Measurements from ENCODE around the gene P4HA2. TPM values are rescaled to one million over a fixed set of nuclear protein-coding genes. Genes with fewer than 3 reads are reported as not detected.
"Not testable (repeated sequence)": the region's sequence is repeated elsewhere in the genome, so short reads cannot be mapped to it uniquely, and the experiment has no call there.

Gene P4HA2
- total RNA-seq, 1 donor from 2014 or later, result 44.9 TPM

DNA sequence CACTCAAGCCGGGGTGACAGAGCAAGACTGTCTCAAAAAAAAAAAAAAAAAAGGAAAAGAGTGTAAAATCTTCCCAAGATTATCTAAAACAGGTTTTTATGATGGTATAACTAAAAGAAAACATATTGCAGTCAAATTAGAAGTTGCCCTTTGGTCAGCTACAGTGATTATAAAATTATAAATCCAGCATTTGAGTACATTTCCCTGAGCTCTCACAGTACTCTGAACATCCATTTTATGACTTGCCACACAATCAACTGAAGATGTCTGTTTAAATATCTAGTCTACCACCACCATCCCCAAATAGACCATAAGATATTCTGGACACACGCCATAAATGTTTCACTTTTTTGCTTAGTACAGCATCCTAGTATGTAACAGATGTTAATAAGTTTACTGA, 77.1 kb downstream of the P4HA2 start:
- H3K27ac Mint-ChIP-seq, result no peak overlapping the region
- intact Hi-C loops (cut with micrococcal nuclease), result no loop called here
- H3K36me3 Mint-ChIP-seq (ENCODE audit: low read depth), result peaks cover 14% of the 10 kb centered on the region
- no peak overlapping the region for H3K4me3 Mint-ChIP-seq (ENCODE audit: low read depth)
- peaks cover 22% of the 10 kb centered on the region for H3K27me3 Mint-ChIP-seq (ENCODE audit: low read depth)
- H3K9me3 Mint-ChIP-seq, result peaks cover 33% of the 10 kb centered on the region
- H3K4me1 Mint-ChIP-seq (ENCODE audit: low read depth), result no peaks in the 10 kb centered on the region
- DNase-seq (ENCODE audit: low spot score), result no peak

DNA sequence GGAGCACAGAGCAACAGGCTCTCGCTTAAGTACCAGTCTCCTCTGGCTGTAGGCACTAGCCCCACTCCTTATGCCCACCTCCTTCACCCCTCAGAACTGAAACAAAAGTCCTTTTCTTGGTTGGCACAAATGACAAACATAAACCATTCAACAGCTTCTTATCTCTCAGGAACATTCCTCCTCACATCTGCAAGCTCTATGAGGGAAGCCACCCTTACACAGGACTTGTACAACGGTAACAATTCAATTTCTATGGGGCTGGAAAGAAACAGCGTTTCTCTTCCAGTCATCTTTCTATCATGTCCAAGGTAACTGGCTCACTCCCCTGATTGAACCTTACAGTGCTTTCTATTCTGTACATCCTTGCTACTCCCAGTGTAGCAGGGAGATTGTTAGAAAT, 80.0 kb downstream of the P4HA2 start:
- Mint-ChIP-seq H3K36me3 (ENCODE audit: low read depth) (peaks cover 13% of the 10 kb centered on the region), H3K9me3 (peaks cover 38% of the 10 kb centered on the region), H3K4me3 (ENCODE audit: low read depth) (no peak overlapping the region), H3K4me1 (ENCODE audit: low read depth) (no peaks in the 10 kb centered on the region), H3K27me3 (ENCODE audit: low read depth) (peaks cover 15% of the 10 kb centered on the region), H3K27ac (no peak overlapping the region)
- intact Hi-C loops (cut with micrococcal nuclease), result no loop called here
- DNase-seq (ENCODE audit: low spot score), result no peak

DNA sequence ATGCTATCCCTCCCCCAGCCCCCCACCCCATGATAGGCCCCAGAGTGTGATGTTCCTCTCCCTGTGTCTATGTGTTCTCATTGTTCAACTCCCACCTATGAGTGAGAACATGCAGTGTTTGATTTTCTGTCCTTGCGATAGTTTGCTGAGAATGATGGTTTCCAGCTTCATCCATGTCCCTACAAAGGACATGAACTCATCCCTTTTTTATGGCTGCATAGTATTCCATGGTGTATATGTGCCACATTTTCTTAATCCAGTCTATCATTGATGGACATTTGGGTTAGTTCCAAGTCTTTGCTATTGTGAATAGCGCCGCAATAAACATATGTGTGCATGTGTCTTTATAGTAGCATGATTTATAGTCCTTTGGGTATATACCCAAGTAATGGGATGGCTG, 82.3 kb downstream of the P4HA2 start:
- H3K27ac Mint-ChIP-seq; DNase-seq (ENCODE audit: low spot score); H3K4me1 Mint-ChIP-seq (ENCODE audit: low read depth); intact Hi-C loops (cut with micrococcal nuclease); H3K4me3 Mint-ChIP-seq (ENCODE audit: low read depth): not testable (repeated sequence)
- peaks cover 39% of the 10 kb centered on the region for H3K9me3 Mint-ChIP-seq
- peaks cover 13% of the 10 kb centered on the region for H3K36me3 Mint-ChIP-seq (ENCODE audit: low read depth)
- peaks cover 15% of the 10 kb centered on the region for H3K27me3 Mint-ChIP-seq (ENCODE audit: low read depth)

DNA sequence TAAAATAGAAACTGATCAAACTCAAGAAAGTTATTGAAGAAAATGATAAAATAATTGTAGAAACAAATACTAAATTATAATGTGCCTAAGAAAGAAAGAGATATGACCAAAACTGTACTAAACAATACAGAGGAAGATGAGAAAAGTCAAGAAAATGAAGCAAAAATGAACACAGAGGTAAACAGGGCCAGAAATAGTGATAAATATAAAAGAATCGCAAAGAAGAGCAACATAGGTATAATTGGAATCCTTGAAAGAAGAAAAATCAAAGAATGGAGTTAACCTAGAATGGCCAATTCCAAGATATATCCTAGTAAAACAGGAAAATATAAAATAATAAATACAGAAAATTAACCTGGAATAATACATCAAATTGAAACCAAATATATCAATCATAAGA, 84.5 kb downstream of the P4HA2 start:
- Mint-ChIP-seq H3K4me3 (ENCODE audit: low read depth) (no peak overlapping the region), H3K36me3 (ENCODE audit: low read depth) (peaks cover 18% of the 10 kb centered on the region), H3K27ac (no peak overlapping the region), H3K27me3 (ENCODE audit: low read depth) (peaks cover 23% of the 10 kb centered on the region), H3K9me3 (peaks cover 53% of the 10 kb centered on the region), H3K4me1 (ENCODE audit: low read depth) (peaks cover 3% of the 10 kb centered on the region)
- intact Hi-C loops (cut with micrococcal nuclease), result no loop called here
- DNase-seq (ENCODE audit: low spot score), result no peak

DNA sequence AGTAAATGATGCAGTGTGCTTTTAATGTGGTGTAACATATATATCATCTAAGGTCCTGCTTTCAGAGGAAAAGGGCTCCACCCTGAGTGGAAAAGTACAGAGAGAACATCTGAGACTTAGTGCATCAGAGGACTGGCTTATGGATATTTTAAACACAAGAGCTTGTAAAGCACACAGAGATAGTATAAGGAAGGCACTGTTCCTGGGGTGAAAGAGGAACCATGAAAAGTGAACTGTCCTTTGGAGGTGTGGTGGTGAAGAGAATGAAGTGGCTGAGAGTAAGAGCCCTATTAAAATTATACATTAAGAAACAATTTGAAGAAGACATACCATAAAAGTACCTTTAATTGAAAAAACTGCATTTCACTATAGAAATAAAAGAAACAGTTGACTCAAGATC, 85.2 kb downstream of the P4HA2 start:
- Mint-ChIP-seq H3K27me3 (ENCODE audit: low read depth) (peaks cover 16% of the 10 kb centered on the region), H3K27ac (no peak overlapping the region), H3K4me3 (ENCODE audit: low read depth) (no peak overlapping the region), H3K9me3 (peaks cover 53% of the 10 kb centered on the region), H3K36me3 (ENCODE audit: low read depth) (peaks cover 18% of the 10 kb centered on the region), H3K4me1 (ENCODE audit: low read depth) (peaks cover 3% of the 10 kb centered on the region)
- intact Hi-C loops (cut with micrococcal nuclease), result no loop called here
- no peak for DNase-seq (ENCODE audit: low spot score)

Other genes with a start within 250 kb of the P4HA2 start
- gene ACSL6, start 216.2 kb downstream of the P4HA2 start, total RNA-seq, result 27.7 and 34.0 TPM in 2 replicates
- gene IL3, start 167.2 kb downstream of the P4HA2 start, total RNA-seq, result 140 and 142 TPM in 2 replicates
- 764 and 772 TPM in 2 replicates for gene CSF2, start 154.1 kb downstream of the P4HA2 start, total RNA-seq
- gene PDLIM4, start 29.8 kb upstream of the P4HA2 start, total RNA-seq, result 1.2 and 2.0 TPM in 2 replicates
- gene SLC22A4, start 66.5 kb upstream of the P4HA2 start, total RNA-seq, result 1.7 and 2.3 TPM in 2 replicates
- 4.8 and 5.1 TPM in 2 replicates for gene SLC22A5, start 141.9 kb upstream of the P4HA2 start, total RNA-seq

Data from activated T-helper 2 cell treated with anti-CD3 and anti-CD28 coated beads, Interferon-gamma antibody, Interleukin-2, Interleukin-4, amounts not matched to agents 10 μg/mL and 5 μg/mL and 100 μg/mL, durations not matched to agents 14 hours and 24 hours and 36 hours (primary cell).